NOMO-1 treated with DMSO at 0.1 percent for 48 hours (cell line): ENCODE data around the gene HSD3B1.
"Not testable (repeated sequence)": the region's sequence is repeated elsewhere in the genome, so short reads cannot be mapped to it uniquely, and the experiment has no call there.

ENCODE experiments used
- DNase-seq: peaks from one replicate; lab custom pipeline; 2025; ENCODE audit not compliant: unreplicated experiment; lab: John Stamatoyannopoulos, UW

HSD3B1 gene

DNA sequence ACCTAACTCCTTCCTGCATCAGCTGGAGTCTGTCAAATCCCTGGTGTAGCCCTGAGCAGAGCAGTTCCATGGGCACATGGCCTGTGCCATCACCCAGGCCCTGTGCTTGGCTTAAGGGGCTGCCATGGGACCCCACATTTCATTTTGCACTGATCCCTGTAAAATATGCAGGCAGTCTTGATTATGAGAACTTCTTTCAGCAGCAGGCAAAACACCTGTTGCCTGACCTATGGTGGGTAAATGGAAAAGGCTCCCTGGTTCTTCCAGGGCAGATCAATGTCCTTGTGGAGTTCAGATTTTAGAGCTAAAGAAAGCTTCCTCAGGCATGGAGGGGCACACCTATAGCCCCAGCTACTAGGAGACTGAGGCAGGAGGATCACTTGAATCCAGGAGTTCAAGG, 44.2 kb downstream of the HSD3B1 start:
- DNase-seq = no peak

DNA sequence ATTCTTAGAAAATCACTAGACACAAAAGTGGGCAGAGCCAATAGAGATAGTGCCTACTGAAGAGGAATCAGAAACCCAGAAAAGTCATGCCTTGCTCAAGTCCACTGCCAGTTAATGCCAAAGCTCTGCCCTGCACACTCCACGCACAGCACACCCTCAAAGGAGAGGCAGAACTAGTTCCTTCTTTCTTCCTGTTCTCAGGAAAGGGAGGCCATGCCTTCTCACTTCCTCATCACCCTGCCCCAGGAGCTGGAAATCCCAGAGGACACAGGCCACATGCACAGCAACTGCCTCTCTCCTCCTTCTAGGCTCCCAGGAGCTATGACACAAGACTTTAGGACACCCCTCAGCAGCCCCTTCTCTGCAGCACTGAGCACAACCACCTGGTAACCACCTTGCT, 45.6 kb downstream of the HSD3B1 start:
- not testable (repeated sequence) for DNase-seq

DNA sequence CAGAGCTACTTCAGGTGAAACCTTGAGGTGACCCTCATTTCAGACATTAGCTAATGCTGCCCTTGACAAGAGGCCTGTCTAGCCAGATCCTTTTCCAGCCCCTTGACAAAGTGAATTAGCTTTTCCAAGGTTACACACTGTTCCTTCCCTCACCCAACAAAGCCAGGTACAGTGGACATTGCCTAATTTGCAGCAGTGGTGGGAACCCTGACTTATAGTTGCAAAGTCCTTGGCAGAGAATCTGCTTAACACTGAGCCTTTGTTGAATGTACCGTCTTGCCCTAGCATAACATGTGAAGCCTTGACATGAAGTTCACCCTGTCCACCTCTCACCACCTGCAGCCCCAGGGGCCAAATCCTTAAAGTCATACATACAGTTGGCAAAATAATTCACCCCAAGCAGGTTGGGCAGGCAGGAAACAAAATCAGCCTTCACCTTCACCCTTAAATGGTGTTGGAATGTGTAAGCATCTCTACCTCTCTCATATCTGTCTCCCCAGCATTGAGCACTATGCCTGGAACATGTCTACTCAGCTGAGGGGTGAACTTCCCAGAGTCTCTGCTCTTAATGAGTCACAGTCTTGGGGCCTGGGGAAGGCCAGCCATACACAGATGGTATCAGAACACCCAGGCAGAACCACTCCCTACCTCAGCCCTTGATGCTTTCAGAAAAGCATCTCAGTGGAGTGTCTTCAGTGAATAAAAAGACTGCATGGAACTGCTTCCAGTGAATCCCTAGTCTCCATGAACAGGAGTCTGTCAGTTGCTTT, 46.5 kb downstream of the HSD3B1 start:
- DNase-seq = not testable (repeated sequence)

DNA sequence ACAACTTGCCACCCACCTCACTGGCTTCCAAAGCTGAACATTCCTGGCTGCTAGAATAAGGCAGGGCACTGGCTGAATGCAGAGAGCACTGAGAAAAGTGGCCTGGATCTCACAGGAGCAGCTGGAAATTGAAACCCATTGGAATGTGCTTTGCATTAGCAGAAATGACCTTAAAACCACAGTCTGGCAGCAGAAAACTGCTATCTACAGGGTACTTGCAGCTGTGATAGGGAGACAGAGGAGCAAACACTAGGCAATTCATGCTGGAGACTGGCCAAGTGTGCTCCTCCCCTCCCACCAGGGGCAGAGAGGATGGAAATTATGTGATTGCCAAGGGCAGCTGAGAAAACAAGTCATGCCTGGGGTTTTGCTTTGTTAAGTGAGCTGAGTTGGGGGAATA, 47.2 kb downstream of the HSD3B1 start:
- DNase-seq = no peak

DNA sequence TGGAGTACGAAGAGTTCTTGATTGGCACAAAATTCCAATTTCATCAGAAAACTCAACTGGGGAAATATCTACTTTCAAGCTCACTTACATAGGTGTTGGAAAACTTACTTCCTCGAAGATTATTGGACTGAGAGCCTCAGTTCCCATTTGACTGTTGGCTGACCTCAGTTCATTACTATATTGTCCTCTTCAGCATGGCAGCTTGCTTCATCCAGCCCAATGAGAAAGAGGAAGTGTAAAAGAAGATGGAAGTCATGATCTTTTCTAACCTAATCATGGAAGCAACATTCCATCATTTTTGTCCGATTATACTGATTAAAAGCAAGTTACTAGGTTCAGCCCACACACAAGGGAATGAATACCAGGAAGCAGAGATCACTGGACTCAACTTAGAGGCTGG, 49.4 kb downstream of the HSD3B1 start:
- no peak for DNase-seq

DNA sequence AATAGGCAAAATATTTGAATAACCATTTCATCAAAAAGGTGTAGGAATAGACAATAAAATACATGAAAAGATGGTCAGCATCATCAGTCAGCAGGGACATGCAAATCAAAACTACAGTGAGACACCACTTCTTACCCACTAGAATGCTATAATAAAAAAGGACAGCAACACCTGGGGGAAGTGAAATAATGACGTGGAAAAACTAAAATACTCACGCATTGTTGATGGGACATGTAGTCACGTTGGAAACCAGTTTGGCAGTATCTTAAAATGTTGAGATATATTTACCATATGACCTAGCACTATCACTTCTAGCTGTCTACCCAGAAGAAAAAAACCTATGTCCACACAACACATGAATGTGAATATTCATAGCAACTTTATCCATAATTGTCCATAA, 53.4 kb downstream of the HSD3B1 start:
- not testable (repeated sequence) for DNase-seq

DNA sequence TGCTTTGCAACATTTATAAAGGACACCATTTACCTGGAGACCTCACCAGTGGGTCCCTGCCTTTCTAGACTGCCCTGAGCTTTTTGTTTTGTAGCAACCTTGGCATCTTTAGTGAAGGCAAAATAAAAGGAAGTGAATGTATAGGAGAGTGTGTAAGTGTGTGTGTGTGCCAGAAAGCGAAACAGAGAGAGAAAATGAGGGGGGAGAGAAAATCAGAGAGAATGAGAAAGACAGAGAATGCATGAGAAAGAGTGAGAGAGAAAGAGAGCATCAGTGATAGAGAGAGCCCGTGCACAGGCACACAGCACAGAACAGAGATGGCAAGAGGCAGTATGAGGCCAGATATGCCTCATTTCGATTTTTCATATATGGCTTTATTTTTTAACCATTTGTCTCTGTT, 57.5 kb downstream of the HSD3B1 start:
- peak; percentile 76 for DNase-seq
